NB4 (cell line): ENCODE data around the gene STRADA.

Source experiments
- DNase-seq: peaks from one replicate; pipeline ENCODE4 v3.0.0; 2010; ENCODE audit warnings: low read depth
- H3K4me3 ChIP-seq: one replicate; pipeline ENCODE4 v1.5.1; 2011; ENCODE audit warnings: mild to moderate bottlenecking, low read depth, low read length, moderate library complexity
- CTCF ChIP-seq: IDR thresholded peaks from one replicate; pipeline ENCODE4 v1.5.1; 2012; ENCODE audit warnings: low read depth, low read length
- MAX ChIP-seq: IDR thresholded peaks from 2 replicates; pipeline ENCODE4 v1.6.1; 2011; ENCODE audit warnings: low read depth, low read length
- MYC ChIP-seq: IDR thresholded peaks from 2 replicates; pipeline ENCODE4 v1.6.1; 2011; ENCODE audit warnings: low read depth, low read length
- POLR2A ChIP-seq: IDR thresholded peaks from 2 replicates; pipeline ENCODE4 v1.6.1; 2011; ENCODE audit warnings: mild to moderate bottlenecking; ENCODE audit not compliant: insufficient read length; ENCODE audit errors: extremely low read depth

The STRADA gene

GRCh38 chr17:63707151-63707550 lies 34.4 kb downstream of the STRADA start:
- TF ChIP-seq MYC = no peak
- TF ChIP-seq POLR2A = no peak
- TF ChIP-seq CTCF = no peak
- TF ChIP-seq MAX = no peak
- no peak overlapping the region for H3K4me3 ChIP-seq
- DNase-seq = no peak

DNA sequence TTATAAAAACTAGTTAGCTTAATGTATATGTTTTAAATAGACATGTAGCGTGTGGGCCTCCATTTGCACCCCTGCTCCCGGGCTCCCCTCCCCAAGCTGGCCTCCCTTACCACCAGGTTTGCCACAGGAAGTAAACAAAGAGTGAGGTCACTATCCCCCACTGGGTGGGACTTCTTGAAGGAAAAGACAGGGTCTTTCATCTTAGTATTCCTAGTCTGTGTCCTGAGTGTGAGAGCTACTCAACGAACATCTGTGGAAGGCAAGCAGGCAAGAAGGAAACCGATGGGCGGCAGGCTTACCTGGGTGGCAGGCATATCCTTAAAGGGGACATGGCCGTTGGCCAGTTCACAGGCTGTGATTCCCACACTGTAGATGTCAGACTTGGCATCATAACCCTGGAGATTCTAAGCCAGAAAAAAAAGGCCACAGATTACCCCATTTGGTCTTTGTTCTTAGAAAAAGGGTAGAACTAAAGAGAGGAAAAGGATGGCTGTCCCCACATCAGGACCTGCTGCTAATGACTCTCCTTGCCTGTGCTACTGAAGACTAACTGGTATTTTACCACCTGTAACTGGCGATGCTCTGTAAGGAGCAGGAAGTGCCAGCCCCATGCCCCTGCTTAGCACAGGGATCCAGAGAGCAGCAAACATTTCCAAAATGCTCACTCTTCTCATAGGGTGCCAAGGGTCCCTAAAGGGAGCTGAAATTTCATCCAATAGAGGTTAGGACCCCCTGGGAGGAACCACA lies 35.1 kb downstream of the STRADA start:
- DNase-seq = no peak
- H3K4me3 ChIP-seq = no peak overlapping the region
- TF ChIP-seq POLR2A = no peak
- no peak for TF ChIP-seq MAX
- no peak for TF ChIP-seq MYC
- TF ChIP-seq CTCF = no peak

GRCh38 chr17:63705657-63706056 lies 35.9 kb downstream of the STRADA start:
- no peak for DNase-seq
- no peak for TF ChIP-seq CTCF
- TF ChIP-seq POLR2A = no peak
- no peak for TF ChIP-seq MAX
- no peak for TF ChIP-seq MYC
- no peak overlapping the region for H3K4me3 ChIP-seq

DNA sequence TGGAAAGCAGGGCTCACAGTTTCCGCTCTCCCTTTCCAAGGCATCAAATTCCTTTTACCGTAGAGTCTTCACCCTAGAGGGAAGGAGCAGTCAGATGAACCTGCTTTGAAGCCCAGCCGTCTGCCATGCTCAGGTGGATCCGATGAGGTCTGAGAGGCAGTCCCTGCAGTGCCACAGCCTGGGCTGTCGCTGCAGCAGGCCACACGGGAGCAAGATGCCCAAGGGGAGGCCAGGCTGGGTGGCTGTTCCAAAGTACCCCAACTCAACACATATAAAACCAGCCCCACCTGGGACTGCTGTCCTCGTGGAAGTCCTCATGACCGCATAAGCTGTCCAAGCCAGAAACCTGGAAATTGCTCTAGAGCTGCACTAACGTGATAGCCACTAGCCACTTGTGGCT lies 36.8 kb downstream of the STRADA start:
- H3K4me3 ChIP-seq = no peak overlapping the region
- no peak for DNase-seq
- TF ChIP-seq MYC (no peak), MAX (no peak), POLR2A (no peak), CTCF (no peak)

DNA sequence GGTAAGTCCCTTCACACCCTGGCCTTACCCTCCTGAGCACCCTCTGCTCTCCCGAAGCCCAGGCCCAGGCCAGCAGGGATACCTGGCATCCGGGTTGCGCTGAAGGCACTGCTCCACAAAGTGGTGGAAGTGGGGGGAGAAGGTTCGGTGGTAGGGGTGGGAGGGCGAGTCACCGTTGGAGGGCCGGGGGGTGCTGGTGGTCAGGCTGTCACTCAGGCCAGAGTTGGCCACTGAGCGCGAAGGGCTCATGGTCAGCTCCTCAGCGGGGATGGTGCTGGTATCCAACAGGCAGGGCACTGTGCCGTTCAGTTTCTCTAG lies 37.4 kb downstream of the STRADA start:
- TF ChIP-seq MYC = no peak
- TF ChIP-seq CTCF = no peak
- no peak for TF ChIP-seq MAX
- no peak for TF ChIP-seq POLR2A
- H3K4me3 ChIP-seq = no peak overlapping the region
- DNase-seq = no peak
